NCI-H526 (cell line): Measurements from ENCODE around the gene CD160.
"Not testable (repeated sequence)": the region's sequence is repeated elsewhere in the genome, so short reads cannot be mapped to it uniquely, and the experiment has no call there.

ENCODE experiments used
- DNase-seq, 2 experiments: peaks; one replicate each; lab custom pipeline; 2025; lab: John Stamatoyannopoulos, UW

The CD160 gene

DNA sequence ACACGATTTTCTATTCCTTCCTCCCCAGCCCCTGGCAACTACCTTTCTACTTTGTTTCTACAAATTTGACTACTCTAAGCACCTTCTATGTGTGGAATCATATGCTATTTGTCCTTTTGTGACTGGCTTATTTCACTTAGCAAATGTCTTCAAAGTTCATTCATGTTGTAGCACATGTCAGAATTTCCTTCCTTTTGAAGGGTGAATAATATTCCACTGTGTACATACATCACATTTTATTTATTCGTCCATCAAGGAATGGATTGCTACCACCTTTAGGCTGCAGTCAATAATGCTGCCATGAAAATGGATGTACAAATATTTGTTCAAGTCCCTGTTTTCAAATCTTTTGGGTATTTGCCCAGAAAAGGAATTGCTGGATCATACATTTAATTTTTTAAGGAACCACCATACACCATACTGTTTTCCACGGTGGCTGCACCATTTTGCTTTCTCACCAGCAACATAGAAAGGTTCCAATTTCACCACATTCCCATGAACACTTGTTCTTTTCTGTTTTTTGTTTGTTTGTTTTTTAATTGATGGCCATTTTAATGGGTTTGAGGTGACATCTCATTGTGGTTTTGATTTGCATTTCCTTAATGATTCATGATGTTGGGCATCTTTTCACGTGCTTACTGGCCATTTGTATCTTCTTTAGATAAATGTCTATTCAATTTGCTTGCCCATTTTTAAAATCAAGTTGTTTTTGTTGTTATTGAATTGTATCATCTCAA lies 8.8 kb upstream of the CD160 start:
- DNase-seq, result no peak

DNA sequence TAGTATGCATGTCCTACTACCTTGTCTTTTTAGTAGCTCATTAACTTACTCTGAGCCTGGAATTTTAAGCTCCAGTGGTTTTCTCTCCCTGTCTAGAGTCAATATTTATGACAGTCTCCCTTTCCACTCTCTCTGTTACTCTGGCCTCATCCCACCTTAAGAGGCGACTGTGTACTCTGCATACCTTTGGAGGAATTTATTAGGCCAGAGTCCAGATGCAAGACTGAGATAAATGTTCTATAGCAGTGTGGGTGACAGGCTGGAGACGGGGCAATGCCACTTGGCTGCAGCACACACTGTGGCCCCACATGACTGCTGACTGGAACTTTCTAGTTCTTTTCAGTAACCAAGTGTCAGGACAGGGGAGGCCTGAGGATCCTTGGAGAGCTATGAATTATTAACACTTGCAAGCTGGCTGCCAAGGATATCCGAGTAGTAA lies 8.1 kb upstream of the CD160 start:
- peak in 1 of 2 experiments; percentile 29 for DNase-seq

DNA sequence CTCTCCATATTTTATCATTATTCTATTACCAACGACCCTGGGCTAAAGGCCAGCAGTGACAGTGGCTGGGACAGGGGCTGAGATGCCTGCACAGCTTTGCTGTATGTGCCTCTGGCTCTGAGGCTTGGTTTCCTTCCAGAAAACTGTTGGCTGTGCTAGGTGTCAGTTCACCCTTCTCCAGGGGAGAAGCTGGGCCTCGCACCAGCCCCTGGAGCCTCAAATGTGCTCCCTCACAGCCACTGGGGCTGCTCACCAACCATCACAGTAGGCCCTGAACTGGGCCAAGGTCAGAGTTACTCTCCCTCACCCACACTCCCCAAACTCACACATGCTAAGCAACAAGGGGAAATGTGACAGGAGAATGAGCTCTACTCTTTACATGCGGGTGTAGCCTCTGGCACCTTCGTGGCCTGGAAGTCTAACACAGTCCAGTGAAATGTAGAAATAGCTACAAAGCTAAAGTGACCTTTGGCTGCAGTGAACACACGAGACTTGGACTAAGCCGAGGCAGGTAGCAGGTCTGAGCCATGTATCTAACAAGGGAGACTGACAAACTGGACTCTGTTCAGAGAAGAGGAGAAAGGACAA lies 4.7 kb upstream of the CD160 start:
- no peak for DNase-seq

DNA sequence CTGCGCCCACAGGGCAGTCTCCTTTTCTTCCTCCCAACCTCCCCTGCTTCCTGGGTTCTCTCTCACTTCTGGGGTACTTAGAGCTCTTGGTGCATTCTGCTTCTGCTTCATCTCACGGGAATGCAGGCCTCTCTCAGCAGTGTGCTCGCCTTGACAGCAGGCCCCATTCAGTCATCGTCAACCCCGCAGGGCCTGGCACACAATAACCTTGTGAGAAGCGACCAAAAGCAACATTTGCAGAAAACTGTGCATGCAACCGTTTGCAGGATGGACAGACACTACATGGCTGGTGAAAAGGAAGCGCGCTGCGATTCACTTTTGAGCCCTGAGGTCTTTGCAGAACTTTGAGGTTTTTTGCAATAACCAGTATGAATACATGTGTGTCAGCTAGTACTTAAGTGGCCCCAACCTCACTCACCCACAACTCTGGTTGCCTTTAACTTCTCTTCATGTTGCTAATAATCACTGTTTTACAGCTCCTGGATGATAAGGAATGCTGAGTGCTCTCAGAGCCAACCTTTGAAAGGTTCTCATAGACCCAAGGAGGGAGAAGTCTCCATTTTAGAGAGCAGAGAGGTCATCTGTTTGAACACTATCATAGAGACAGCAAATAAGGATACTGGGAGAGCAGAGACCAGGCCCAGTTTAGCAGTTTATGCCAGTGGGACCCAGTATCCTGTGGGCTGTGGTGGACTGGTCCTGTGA lies 2.5 kb upstream of the CD160 start:
- DNase-seq, result no peak

- no peak for DNase-seq
Observed at GRCh38 chr1:145717833-145718232, 1.5 kb upstream of the CD160 start.

DNA sequence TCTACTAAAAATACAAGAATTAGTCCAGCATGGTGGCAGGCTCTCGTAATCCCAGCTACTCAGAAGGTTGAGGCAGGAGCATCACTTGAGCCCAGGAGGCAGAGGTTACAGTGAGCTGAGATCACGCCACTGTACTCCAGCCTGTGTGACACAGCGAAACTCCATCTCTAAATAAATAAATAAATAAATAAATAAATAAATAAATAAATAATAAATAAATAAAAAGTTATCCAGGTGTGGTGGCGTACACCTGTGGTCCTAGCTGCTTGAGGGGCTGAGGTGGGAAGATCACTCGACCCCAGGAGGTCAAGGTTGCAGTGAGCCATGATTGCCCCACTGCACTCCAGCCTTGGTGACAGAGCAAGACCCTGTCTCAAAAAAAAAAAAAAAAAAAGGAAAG lies 834 bp upstream of the CD160 start:
- not testable (repeated sequence) for DNase-seq

- no peak for DNase-seq
Observed at GRCh38 chr1:145720556-145720877, 1.2 kb downstream of the CD160 start.

GRCh38 chr1:145720878-145721671 lies 1.8 kb downstream of the CD160 start:
- peak in 1 of 2 experiments; percentile 91 for DNase-seq

DNA sequence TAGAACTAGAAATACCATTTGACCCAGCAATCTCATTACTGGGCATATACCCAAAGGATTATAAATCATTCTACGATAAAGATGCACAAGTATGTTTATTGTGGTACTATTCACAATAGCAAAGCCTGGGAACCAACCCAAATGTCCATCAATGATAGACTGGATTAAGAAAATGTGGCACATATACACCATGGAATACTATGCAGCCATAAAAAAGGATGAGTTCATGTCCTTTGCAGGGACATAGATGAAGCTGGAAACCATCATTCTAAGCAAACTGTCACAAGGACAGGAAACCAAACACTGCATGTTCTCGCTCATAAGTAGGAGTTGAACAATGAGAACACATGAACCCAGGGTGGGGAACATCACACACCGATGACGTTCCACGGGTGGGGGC lies 6.9 kb downstream of the CD160 start:
- not testable (repeated sequence) for DNase-seq

DNA sequence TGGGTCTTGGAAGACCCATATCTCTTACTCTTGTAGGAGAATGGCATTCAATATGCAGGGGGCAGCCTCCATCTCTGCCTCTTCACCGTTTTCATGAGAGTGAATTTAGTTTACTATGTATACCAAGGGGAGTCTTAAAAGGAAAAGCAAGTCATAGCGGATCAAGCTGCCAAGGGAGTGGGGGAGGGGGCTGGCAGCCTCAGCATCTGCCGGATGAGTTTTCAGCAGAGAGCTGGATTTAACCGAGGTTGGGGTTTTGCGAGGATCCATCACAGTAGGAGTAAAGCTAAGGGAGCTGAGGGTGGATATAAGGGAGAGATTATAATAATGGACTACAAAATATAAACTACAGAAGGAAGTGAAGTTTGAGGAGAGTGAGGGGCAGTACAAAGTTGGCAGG lies 9.9 kb downstream of the CD160 start:
- no peak for DNase-seq

DNA sequence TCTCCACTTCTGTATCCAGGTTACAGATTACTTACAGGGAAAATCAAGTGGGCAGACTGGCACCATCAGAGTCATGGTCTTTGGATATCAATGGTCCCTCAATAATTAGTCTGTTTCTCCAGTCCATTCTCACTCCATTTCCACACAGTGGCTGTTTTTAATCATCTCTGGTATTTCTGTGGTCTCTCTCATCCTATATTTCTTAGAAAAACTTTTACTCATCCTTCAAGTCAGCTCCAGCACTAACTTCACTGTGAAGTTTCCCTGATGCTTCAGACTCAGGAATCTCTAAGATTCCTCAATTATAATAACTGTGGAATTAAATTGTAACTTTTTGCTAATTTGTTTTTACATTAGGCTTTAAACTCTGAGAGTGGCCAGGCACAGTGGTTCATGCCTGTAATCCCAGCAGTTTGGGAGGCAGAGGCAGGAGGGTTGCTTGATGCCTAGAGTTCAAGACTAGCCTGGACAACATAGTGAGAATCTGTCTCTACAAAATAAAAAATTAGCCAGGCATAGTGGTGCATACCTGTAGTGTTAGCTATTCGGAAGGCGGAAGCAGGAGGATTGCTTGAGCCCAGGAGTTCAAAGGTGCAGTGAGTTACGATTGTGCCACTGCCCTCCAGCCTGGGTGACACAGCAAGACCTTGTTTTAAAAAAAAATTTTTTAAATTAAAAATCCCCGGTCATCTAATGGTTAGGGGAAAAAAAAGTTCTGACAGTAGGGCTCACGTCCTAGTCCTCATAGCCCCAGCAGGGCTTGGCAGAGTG lies 10.6 kb downstream of the CD160 start:
- no peak for DNase-seq

- no peak for DNase-seq
Observed at GRCh38 chr1:145730467-145730866, 11.2 kb downstream of the CD160 start.

- peak in 1 of 2 experiments; percentile 18 for DNase-seq
Observed at GRCh38 chr1:145730900-145731299, 11.6 kb downstream of the CD160 start.

DNA sequence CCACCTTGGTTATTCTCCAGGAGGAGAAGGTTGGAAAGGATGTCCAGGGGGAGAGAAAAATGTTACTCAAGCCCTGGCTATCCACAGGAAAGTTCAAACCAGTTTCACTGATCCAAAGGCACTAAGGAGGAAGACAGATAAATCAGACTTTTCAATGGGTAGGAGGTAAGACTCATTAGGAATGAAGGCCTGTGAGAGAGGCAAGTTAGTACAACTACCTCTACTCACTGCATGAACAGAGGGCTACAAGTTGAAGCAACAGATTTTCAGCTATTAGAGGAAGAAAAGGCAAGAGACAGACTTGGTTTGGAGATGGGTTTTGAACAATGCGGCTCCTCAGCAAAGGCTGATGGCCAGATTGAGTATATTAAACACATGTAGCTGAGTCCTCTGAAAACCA lies 16.9 kb downstream of the CD160 start:
- no peak for DNase-seq

- no peak for DNase-seq
Observed at GRCh38 chr1:145740269-145740668, 21.0 kb downstream of the CD160 start.

- peak in 1 of 2 experiments; percentile 21 for DNase-seq
Observed at GRCh38 chr1:145747398-145748247, 28.3 kb downstream of the CD160 start.

- DNase-seq, result no peak
Observed at GRCh38 chr1:145750426-145750825, 31.1 kb downstream of the CD160 start.

DNA sequence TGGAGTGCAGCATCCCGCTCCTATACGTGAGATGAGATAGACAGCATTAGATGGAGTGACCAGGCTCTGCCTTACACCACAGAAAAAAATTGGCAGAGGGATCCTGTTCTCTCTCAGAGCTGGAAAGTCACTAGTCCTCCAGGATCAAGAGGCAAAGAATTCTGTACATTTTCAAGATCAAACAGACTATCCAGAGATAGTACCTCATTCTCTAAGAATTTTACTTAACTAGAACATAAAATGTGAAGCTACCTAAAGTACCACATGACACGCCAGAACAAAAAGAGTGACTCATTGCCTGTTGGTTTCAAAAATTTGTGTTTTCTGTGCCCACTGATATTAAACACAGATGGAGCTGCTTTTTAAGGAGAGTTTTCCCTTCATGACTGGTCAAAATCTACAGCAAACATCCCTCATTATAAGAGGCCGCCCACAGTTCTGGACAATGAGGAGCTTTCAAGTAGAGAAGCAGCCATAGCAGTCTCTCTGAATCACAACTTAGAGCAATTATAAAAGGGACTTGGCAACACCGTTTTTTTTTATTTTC lies 32.3 kb downstream of the CD160 start:
- no peak for DNase-seq

DNA sequence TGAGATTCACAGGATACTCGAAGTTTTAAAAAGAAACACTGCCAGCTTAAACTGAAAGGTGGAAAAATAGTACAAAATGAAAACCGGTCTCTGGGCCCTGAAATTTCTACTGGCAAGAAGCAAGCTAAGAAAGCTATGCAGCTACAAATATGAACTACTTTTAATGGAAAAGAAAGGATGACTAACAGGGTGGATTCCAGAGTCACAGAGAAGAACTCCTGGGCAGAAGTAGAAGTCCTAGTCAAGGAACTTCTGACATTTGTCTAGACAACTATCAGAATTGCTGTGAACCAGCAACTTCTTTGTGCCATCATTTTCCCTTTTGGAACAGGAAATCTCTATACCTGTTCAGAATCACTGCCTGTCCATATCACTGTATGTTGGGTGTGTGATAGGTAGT lies 38.1 kb downstream of the CD160 start:
- DNase-seq, result no peak

GRCh38 chr1:145758116-145758515 lies 38.8 kb downstream of the CD160 start:
- no peak for DNase-seq
